Measurements from ENCODE around the gene HRG.

DNA sequence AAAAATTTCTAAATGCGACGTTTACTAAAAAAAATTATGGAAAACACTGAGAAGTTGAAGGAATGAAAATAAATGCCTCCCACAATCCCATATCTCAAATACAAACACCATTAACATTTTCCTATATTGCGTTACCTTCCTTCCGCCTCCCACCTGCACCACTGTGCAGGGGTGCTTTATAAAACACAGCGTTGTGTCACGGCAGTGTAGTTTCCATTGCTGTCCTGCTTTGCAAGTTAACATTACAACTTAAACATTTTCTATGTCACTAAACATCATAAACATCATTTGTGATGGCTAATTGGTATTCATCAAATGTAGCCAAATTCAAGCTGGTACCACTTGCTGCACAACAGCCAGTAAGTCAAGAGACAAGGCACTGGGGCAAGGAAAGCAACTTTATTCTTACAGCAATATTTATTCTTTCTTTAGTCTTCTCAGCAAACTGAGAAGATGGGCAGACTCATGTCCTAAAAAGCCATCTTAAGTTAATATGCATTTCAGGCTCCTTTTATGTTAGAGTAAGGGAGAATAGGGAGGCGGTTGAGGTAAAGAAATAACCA is 37.9 kb upstream of the HRG start:
- no peak for TF ChIP-seq POLR2AphosphoS5 (IDR thresholded peaks at IDR 0.05)
- TF ChIP-seq, protein P1, sequence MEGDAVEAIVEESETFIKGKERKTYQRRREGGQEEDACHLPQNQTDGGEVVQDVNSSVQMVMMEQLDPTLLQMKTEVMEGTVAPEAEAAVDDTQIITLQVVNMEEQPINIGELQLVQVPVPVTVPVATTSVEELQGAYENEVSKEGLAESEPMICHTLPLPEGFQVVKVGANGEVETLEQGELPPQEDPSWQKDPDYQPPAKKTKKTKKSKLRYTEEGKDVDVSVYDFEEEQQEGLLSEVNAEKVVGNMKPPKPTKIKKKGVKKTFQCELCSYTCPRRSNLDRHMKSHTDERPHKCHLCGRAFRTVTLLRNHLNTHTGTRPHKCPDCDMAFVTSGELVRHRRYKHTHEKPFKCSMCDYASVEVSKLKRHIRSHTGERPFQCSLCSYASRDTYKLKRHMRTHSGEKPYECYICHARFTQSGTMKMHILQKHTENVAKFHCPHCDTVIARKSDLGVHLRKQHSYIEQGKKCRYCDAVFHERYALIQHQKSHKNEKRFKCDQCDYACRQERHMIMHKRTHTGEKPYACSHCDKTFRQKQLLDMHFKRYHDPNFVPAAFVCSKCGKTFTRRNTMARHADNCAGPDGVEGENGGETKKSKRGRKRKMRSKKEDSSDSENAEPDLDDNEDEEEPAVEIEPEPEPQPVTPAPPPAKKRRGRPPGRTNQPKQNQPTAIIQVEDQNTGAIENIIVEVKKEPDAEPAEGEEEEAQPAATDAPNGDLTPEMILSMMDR (IDR thresholded peaks at IDR 0.05) = no peak
